Astrocyte (in vitro differentiated cells and primary cell): Measurements from ENCODE around the gene FBXW8. TPM values are rescaled to one million over a fixed set of nuclear protein-coding genes. Genes with fewer than 3 reads are reported as not detected.

Experiments used
- DNase-seq: peaks from one replicate; pipeline ENCODE4 v3.0.0-alpha.2; 2010; ENCODE audit warnings: low read depth
- FAIRE-seq: peaks from 2 replicates; lab custom pipeline; 2011; peaks lifted over from hg19 to GRCh38; lab: Jason Lieb, UNC
- H2AFZ ChIP-seq: 2 replicates; pipeline ENCODE4 v1.6.0; 2012; ENCODE audit warnings: low read depth, low read length, inconsistent platforms
- H3K27ac ChIP-seq: 2 replicates; pipeline ENCODE4 v1.5.1; 2011; ENCODE audit warnings: low read depth, low read length, inconsistent platforms
- H3K27me3 ChIP-seq: 2 replicates; pipeline ENCODE4 v1.6.0; 2011; ENCODE audit warnings: low read length, inconsistent platforms; ENCODE audit not compliant: insufficient read depth
- H3K36me3 ChIP-seq: 2 replicates; pipeline ENCODE4 v1.5.1; 2011; ENCODE audit warnings: low read length, inconsistent platforms; ENCODE audit not compliant: insufficient read depth
- H3K4me1 ChIP-seq: 2 replicates; pipeline ENCODE4 v1.5.1; 2011; ENCODE audit warnings: low read length, inconsistent platforms; ENCODE audit not compliant: insufficient read depth
- H3K4me2 ChIP-seq: 2 replicates; pipeline ENCODE4 v1.6.0; 2012; ENCODE audit warnings: low read length, inconsistent platforms
- H3K4me3 ChIP-seq: 2 replicates; pipeline ENCODE4 v1.5.1; 2011; ENCODE audit warnings: low read depth, mild to moderate bottlenecking, low read length, inconsistent platforms; ENCODE audit not compliant: insufficient read depth
- H3K79me2 ChIP-seq: 2 replicates; pipeline ENCODE4 v1.6.0; 2012; ENCODE audit warnings: mild to moderate bottlenecking, low read length, inconsistent platforms; ENCODE audit not compliant: insufficient read depth
- H3K9ac ChIP-seq: 2 replicates; pipeline ENCODE4 v1.6.0; 2012; ENCODE audit warnings: mild to moderate bottlenecking, low read length, inconsistent platforms
- H3K9me3 ChIP-seq: 2 replicates; pipeline ENCODE4 v1.5.1; 2012; ENCODE audit warnings: low read depth, mild to moderate bottlenecking, low read length, inconsistent platforms; ENCODE audit not compliant: insufficient read depth
- H4K20me1 ChIP-seq: 2 replicates; pipeline ENCODE4 v1.6.0; 2012; ENCODE audit warnings: low read length, inconsistent platforms; ENCODE audit not compliant: insufficient read depth
- H3K27ac Mint-ChIP-seq: one replicate; pipeline ENCODE4 v1.8.0; 2021; ENCODE audit warnings: mild to moderate bottlenecking, mixed read lengths; ENCODE audit not compliant: unreplicated experiment
- H3K27me3 Mint-ChIP-seq: one replicate; pipeline ENCODE4 v1.8.0; 2021; ENCODE audit warnings: low read depth, mixed read lengths; ENCODE audit not compliant: unreplicated experiment
- H3K36me3 Mint-ChIP-seq: one replicate; pipeline ENCODE4 v1.8.0; 2021; ENCODE audit warnings: low read depth, mixed read lengths; ENCODE audit not compliant: unreplicated experiment
- H3K4me1 Mint-ChIP-seq: one replicate; pipeline ENCODE4 v1.8.0; 2021; ENCODE audit warnings: low read depth, mixed read lengths; ENCODE audit not compliant: unreplicated experiment
- H3K4me3 Mint-ChIP-seq: one replicate; pipeline ENCODE4 v1.8.0; 2021; ENCODE audit warnings: mild to moderate bottlenecking, moderate library complexity, mixed read lengths; ENCODE audit not compliant: unreplicated experiment
- H3K9me3 Mint-ChIP-seq: one replicate; pipeline ENCODE4 v1.8.0; 2021; ENCODE audit warnings: mild to moderate bottlenecking, mixed read lengths; ENCODE audit not compliant: unreplicated experiment
- CTCF ChIP-seq: IDR thresholded peaks from 2 replicates; pipeline ENCODE4 v1.5.1; 2011; ENCODE audit warnings: low read depth, mild to moderate bottlenecking, inconsistent platforms, low read length, moderate library complexity; ENCODE audit not compliant: insufficient read depth
- EZH2 ChIP-seq: IDR thresholded peaks from 2 replicates; pipeline ENCODE4 v1.6.1; 2012; ENCODE audit warnings: mild to moderate bottlenecking, low read length, inconsistent platforms; ENCODE audit not compliant: insufficient read depth
- total RNA-seq: library from RNA; stranded (reverse); gene quantifications from 2 replicates; pipeline ENCODE4 v1.2.1, GENCODE V29; 2021

The FBXW8 gene
- total RNA-seq, 1 donor from 2014 or later = 26.4 TPM

- H3K4me1 ChIP-seq = peaks cover 14% of the 10 kb centered on the region
- H3K4me3 Mint-ChIP-seq = no peak overlapping the region
- H3K9ac ChIP-seq = no peak overlapping the region
- no peaks in the 10 kb centered on the region for H3K27me3 ChIP-seq
- H3K9me3 Mint-ChIP-seq = no peaks in the 10 kb centered on the region
- no peak overlapping the region for H3K4me2 ChIP-seq
- H3K4me1 Mint-ChIP-seq = peaks cover 14% of the 10 kb centered on the region
- no peak overlapping the region for H3K4me3 ChIP-seq
- peaks cover 35% of the 10 kb centered on the region for H3K79me2 ChIP-seq
- TF ChIP-seq CTCF = no peak
- TF ChIP-seq EZH2 = no peak
- peaks cover 13% of the 10 kb centered on the region for H3K36me3 ChIP-seq
- H3K27ac Mint-ChIP-seq = no peak overlapping the region
- no peak for FAIRE-seq
- no peaks in the 10 kb centered on the region for H3K27me3 Mint-ChIP-seq
- peaks cover 72% of the 10 kb centered on the region for H4K20me1 ChIP-seq
- no peaks in the 10 kb centered on the region for H3K9me3 ChIP-seq
- no peak overlapping the region for H3K27ac ChIP-seq
- H2AFZ ChIP-seq = no peak overlapping the region
- peaks cover 3% of the 10 kb centered on the region for H3K36me3 Mint-ChIP-seq
- DNase-seq = no peak
Observed at GRCh38 chr12:116928504-116928903, 17.8 kb downstream of the FBXW8 start.

GRCh38 chr12:116929885-116930284 is 19.1 kb downstream of the FBXW8 start:
- no peak overlapping the region for H3K27ac ChIP-seq
- peaks cover 44% of the 10 kb centered on the region for H3K79me2 ChIP-seq
- Mint-ChIP-seq H3K36me3 (peaks cover 7% of the 10 kb centered on the region), H3K9me3 (no peaks in the 10 kb centered on the region), H3K4me1 (peaks cover 7% of the 10 kb centered on the region), H3K4me3 (no peak overlapping the region), H3K27me3 (no peaks in the 10 kb centered on the region), H3K27ac (no peak overlapping the region)
- TF ChIP-seq EZH2 (no peak), CTCF (no peak)
- H4K20me1 ChIP-seq = peaks cover 75% of the 10 kb centered on the region
- DNase-seq = no peak
- H3K9ac ChIP-seq = no peak overlapping the region
- H3K36me3 ChIP-seq = peaks cover 22% of the 10 kb centered on the region
- H3K4me2 ChIP-seq = no peak overlapping the region
- no peak overlapping the region for H3K4me3 ChIP-seq
- no peaks in the 10 kb centered on the region for H3K9me3 ChIP-seq
- H2AFZ ChIP-seq = no peak overlapping the region
- peaks cover 7% of the 10 kb centered on the region for H3K4me1 ChIP-seq
- H3K27me3 ChIP-seq = no peaks in the 10 kb centered on the region
- no peak for FAIRE-seq

- Histone ChIP-seq H3K36me3 (peaks cover 25% of the 10 kb centered on the region), H3K4me3 (no peak overlapping the region), H2AFZ (no peak overlapping the region), H3K4me2 (no peak overlapping the region), H3K79me2 (peaks cover 38% of the 10 kb centered on the region), H3K27ac (no peak overlapping the region), H3K27me3 (no peaks in the 10 kb centered on the region), H3K4me1 (no peaks in the 10 kb centered on the region), H4K20me1 (peaks cover 72% of the 10 kb centered on the region), H3K9ac (no peak overlapping the region), H3K9me3 (no peaks in the 10 kb centered on the region)
- Mint-ChIP-seq H3K36me3 (peaks cover 17% of the 10 kb centered on the region), H3K27ac (no peak overlapping the region), H3K4me3 (no peak overlapping the region), H3K27me3 (no peaks in the 10 kb centered on the region), H3K9me3 (peaks cover 5% of the 10 kb centered on the region), H3K4me1 (no peaks in the 10 kb centered on the region)
- FAIRE-seq (no peak), DNase-seq (no peak)
- no peak for TF ChIP-seq CTCF
- no peak for TF ChIP-seq EZH2
Observed at GRCh38 chr12:116931665-116932064, 20.9 kb downstream of the FBXW8 start.
